ENCODE data around the gene HNRNPAB. TPM values are rescaled to one million over a fixed set of nuclear protein-coding genes. Genes with fewer than 3 reads are reported as not detected.

Gene HNRNPAB
- total RNA-seq, 1 experiment from 2014 or later: 547 TPM

- no peak overlapping the region for H3K14ac ChIP-seq (ENCODE audit: insufficient read depth, low read length)
- no peak overlapping the region for H3K4ac ChIP-seq (ENCODE audit: low read depth, low read length)
- no peak overlapping the region for H4K8ac ChIP-seq (replicated peaks; ENCODE audit: insufficient read length, low read depth, low read length)
- no peak overlapping the region for H3K4me2 ChIP-seq (ENCODE audit: insufficient read depth, insufficient read length, low read length)
- no peaks in the 10 kb centered on the region for H3K27me3 ChIP-seq (ENCODE audit: insufficient read depth, low read length)
- H3T11ph ChIP-seq (ENCODE audit: low read length): no peak overlapping the region
- H2BK20ac ChIP-seq (ENCODE audit: low read depth, low read length, poor library complexity, severe bottlenecking): no peak overlapping the region
- H3K4me1 ChIP-seq (ENCODE audit: insufficient read depth, low read length): no peaks in the 10 kb centered on the region
- no peak overlapping the region for H2BK15ac ChIP-seq (ENCODE audit: low read depth, low read length)
- H4K20me1 ChIP-seq (ENCODE audit: control insufficient read depth, insufficient read depth, insufficient read length): peaks cover 2% of the 10 kb centered on the region
- H3K79me2 ChIP-seq (ENCODE audit: insufficient read depth, low read length): no peaks in the 10 kb centered on the region
- no peaks in the 10 kb centered on the region for H3K36me3 Mint-ChIP-seq (ENCODE audit: insufficient read depth in 1 of 3, low read depth in 3 of 3)
- no CpG with 5 or more reads among the region's 15 CpGs for WGBS (ENCODE audit: extremely low coverage, insufficient read length, low lambda C conversion rate)
- H2AK5ac ChIP-seq (ENCODE audit: insufficient read length, low read length): no peak overlapping the region
- H3K79me1 ChIP-seq (ENCODE audit: insufficient read depth, low read depth, low read length, poor library complexity, severe bottlenecking): no peaks in the 10 kb centered on the region
- peaks cover 13% of the 10 kb centered on the region for H3K27me3 Mint-ChIP-seq (ENCODE audit: low read depth)
- H4K5ac ChIP-seq (ENCODE audit: insufficient read length, low read depth, low read length): no peak overlapping the region
- H3K23me2 ChIP-seq (ENCODE audit: insufficient read length, low read depth, low read length, poor library complexity, severe bottlenecking): peaks cover 4% of the 10 kb centered on the region
- H4K91ac ChIP-seq (ENCODE audit: insufficient read length, low read depth, low read length): no peak overlapping the region
- no peak overlapping the region for H3K27ac Mint-ChIP-seq
- no peak overlapping the region for H3K27ac ChIP-seq (ENCODE audit: insufficient read length, low read depth, low read length)
- no peak overlapping the region for H3K56ac ChIP-seq (ENCODE audit: insufficient read length, low read depth, low read length)
- H3K4me1 Mint-ChIP-seq: peaks cover 6% of the 10 kb centered on the region in 2 experiments
- H2BK12ac ChIP-seq (ENCODE audit: insufficient read length, low read depth, low read length): no peak overlapping the region
- H3K9me3 ChIP-seq (ENCODE audit: control insufficient read depth, low read depth, low read length): no peaks in the 10 kb centered on the region
- no peak overlapping the region for H2BK120ac ChIP-seq (ENCODE audit: low read depth, low read length, poor library complexity, severe bottlenecking)
- no peak for DNase-seq
- H3K23ac ChIP-seq (ENCODE audit: insufficient read length, low read depth, low read length): no peak overlapping the region
- H3K9me3 Mint-ChIP-seq: no peaks in the 10 kb centered on the region; a peak in 2 of 5 replicates
- H3K4me3 Mint-ChIP-seq: no peak overlapping the region
- TF ChIP-seq CTCF (conservative IDR thresholded peaks at IDR 0.05): no peak
- H3K18ac ChIP-seq (ENCODE audit: insufficient read length, low read depth, low read length): no peak overlapping the region
- H3K9ac ChIP-seq (ENCODE audit: extremely low read depth, insufficient read length, low read length): no peak overlapping the region
- no peak overlapping the region for H2BK5ac ChIP-seq (ENCODE audit: insufficient read length, low read length)
- H2AFZ ChIP-seq (ENCODE audit: low read length): no peak overlapping the region
Measured at GRCh38 chr5:178241688-178242231, 37.4 kb downstream of the HNRNPAB start.
